Neutrophil (primary cell): Measurements from ENCODE around the gene MEF2B.
"Not testable (repeated sequence)": the region's sequence is repeated elsewhere in the genome, so short reads cannot be mapped to it uniquely, and the experiment has no call there.

ENCODE experiments used
- H3K27ac ChIP-seq: fragments of 200-600 bp; sonication (generic); 2 replicates; pipeline ENCODE4 v1.5.1; 2016; ENCODE audit warnings: mild to moderate bottlenecking, moderate library complexity
- H3K27me3 ChIP-seq: fragments of 200-600 bp; sonication (generic); 2 replicates; pipeline ENCODE4 v1.6.0; 2016; ENCODE audit warnings: mild to moderate bottlenecking
- H3K36me3 ChIP-seq: fragments of 200-600 bp; sonication (generic); 2 replicates; pipeline ENCODE4 v1.5.1; 2017
- H3K4me1 ChIP-seq, 2 experiments: fragments of 200-600 bp in 1 of 2; sonication (generic) in 1 of 2; 1 replicate in 1 of 2; 2 replicates in 1 of 2; pipeline versions ENCODE4 v1.5.1 to v1.6.1; 2013 to 2016; ENCODE audit warnings: low read depth in 1 of 2, low read length in 1 of 2, mild to moderate bottlenecking in 1 of 2, moderate library complexity in 1 of 2; ENCODE audit not compliant: control insufficient read depth in 1 of 2, insufficient read depth in 1 of 2
- H3K4me3 ChIP-seq, 2 experiments: fragments of 200-600 bp in 1 of 2; sonication (generic) in 1 of 2; 1 replicate in 1 of 2; 2 replicates in 1 of 2; pipeline ENCODE4 v1.5.1; 2013 to 2016; ENCODE audit warnings: low read depth in 1 of 2, low read length in 1 of 2, mild to moderate bottlenecking in 1 of 2, moderate library complexity in 1 of 2
- H3K9me3 ChIP-seq: fragments of 200-600 bp; sonication (generic); 2 replicates; pipeline ENCODE4 v1.5.1; 2016
- TF ChIP-seq, protein P1 (sequence below): fragments of 200-600 bp; sonication (generic); IDR thresholded peaks from 2 replicates; pipeline ENCODE4 v1.5.1; 2016; ENCODE audit warnings: antibody characterized with exemption

Gene MEF2B

DNA sequence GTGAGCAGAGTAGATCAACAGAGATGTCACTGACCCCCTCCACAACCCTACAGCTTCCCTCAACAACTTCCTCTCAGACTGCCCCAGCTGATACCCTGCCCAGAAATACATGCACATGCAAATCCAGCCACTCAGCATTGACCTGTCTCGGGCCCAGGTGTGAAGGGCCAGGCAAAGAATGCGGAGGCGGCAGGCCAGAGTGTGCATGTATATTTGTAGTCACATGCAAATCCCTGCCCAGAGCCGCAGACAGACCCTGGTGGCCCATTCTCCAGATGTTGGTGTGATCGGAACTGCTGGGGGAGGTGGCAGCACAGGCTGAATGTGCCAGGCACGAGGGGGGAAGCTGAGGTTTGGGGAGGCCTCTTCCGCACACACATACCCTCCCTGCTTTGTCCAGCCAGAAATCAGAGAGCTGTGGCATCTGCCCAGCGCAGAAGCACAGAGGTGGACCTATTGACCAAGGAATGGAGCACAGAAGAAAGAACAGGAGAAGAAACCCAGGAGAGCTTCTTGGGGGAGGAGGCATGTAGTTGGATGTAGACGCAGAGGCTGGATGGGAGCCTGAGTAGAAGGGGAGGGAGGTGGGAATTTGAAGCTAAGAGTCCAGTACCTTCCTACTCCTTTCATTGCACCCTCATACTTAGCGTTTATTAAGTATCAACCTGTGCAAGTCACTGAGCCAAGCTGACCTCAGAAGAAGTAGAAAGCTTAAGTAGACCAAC, 14.4 kb downstream of the MEF2B start:
- TF ChIP-seq, protein P1, sequence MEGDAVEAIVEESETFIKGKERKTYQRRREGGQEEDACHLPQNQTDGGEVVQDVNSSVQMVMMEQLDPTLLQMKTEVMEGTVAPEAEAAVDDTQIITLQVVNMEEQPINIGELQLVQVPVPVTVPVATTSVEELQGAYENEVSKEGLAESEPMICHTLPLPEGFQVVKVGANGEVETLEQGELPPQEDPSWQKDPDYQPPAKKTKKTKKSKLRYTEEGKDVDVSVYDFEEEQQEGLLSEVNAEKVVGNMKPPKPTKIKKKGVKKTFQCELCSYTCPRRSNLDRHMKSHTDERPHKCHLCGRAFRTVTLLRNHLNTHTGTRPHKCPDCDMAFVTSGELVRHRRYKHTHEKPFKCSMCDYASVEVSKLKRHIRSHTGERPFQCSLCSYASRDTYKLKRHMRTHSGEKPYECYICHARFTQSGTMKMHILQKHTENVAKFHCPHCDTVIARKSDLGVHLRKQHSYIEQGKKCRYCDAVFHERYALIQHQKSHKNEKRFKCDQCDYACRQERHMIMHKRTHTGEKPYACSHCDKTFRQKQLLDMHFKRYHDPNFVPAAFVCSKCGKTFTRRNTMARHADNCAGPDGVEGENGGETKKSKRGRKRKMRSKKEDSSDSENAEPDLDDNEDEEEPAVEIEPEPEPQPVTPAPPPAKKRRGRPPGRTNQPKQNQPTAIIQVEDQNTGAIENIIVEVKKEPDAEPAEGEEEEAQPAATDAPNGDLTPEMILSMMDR = no peak

DNA sequence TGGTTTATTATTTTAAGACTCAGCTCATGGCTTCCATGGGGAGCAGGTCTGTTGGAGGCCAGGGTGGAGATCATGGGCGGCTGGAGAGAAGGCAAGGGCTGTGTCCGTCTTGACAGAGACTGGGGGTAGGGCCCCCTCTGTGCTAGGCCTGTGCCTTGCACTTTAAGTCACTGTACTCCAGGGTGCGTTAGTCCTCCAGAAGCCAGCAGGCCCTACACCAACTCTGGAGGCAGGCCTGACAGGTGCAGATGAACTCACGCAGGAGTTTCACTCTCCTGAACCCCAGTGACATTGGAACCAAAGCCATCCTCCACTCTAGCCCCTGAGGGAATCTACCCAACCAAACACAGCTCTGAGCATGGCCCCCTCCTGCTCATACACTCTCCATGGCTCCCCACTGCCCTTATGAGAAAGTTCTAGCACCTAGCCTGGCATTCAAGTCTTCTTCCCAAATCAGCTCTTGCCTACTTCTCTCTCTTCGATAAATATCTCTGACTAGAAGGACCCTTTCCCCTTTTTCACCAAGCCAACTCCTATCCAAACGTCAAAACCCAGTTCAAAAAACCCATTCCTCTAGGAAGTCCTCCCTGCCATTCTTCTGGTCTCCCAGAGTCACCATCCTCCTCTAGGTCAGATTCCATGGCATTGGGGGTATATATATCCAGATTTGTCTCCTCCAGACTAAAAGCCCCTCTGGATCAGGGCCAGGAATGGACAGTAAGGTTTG, 15.1 kb downstream of the MEF2B start:
- TF ChIP-seq, protein P1 = no peak
- no peak overlapping the region for H3K4me3 ChIP-seq
- H3K4me1 ChIP-seq = no peaks in the 10 kb centered on the region

More for the DNA sequence above, 14.4 kb downstream of the MEF2B start:
- Histone ChIP-seq H3K36me3 (peaks cover 29% of the 10 kb centered on the region), H3K4me3 (no peak overlapping the region), H3K4me1 (no peaks in the 10 kb centered on the region), H3K27me3 (no peaks in the 10 kb centered on the region), H3K27ac (no peak overlapping the region), H3K9me3 (no peaks in the 10 kb centered on the region)

DNA sequence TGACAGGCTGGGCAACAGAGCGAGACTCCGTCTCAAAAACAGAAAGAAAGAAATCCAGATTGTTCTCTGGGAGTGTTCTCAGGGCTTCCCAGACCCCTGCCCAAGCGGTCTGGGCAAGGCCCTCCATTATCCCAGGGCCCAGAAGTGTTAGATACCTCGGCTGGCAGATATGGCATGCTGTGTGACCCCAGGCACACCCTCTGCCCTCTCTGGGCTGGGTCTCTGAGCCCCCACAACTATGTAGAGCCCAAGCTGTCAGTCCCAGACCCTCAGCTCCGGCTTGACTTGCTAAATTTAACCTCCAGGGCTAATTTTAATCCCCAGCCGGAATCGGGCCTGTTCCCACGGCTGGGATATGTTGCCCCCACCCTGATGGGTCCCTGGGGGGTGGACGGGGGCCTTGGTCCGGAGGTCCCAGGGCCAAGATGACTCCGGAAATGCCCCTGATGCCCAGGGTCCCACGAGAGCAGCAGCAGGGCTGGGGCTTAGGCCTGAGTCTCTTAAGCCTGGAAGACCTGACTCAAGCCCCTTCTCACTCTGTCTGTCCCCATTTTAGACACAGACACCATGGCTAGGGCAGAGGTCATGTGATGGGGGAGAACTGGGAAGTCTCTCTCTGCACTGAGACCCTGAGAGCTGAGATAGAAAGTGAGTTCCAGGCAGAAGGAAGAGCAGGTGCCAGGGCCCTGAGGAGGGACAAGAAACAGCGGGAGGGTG, 17.2 kb downstream of the MEF2B start:
- H3K4me3 ChIP-seq = no peak overlapping the region
- H3K27me3 ChIP-seq = no peaks in the 10 kb centered on the region
- H3K9me3 ChIP-seq = no peaks in the 10 kb centered on the region
- H3K27ac ChIP-seq = no peak overlapping the region
- TF ChIP-seq, protein P1 = no peak
- peaks cover 56% of the 10 kb centered on the region for H3K36me3 ChIP-seq
- no peaks in the 10 kb centered on the region for H3K4me1 ChIP-seq

More for the DNA sequence above, 15.1 kb downstream of the MEF2B start:
- no peaks in the 10 kb centered on the region for H3K9me3 ChIP-seq
- no peak overlapping the region for H3K27ac ChIP-seq
- H3K36me3 ChIP-seq = peaks cover 36% of the 10 kb centered on the region
- H3K27me3 ChIP-seq = no peaks in the 10 kb centered on the region

DNA sequence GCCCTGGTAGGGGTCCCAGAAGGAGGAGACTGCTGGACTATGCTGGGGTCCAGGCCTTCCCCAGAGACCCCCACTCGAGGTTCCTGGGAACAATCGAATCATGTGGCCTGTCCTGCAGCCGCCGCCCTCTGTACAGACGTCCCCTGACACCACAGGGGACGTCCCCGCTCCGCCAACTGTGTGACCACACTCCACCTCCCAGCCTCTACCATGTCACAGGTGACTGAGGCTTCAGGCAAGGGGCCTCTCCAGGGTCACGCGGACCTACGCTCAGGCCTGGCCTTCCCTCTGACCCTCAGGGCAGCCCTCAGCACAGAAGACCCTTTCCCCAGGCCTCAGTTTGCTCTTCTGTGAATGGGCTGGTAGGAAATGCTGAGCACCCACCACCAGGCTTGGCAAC, 18.6 kb downstream of the MEF2B start:
- H3K36me3 ChIP-seq = peaks cover 61% of the 10 kb centered on the region
- no peak overlapping the region for H3K27ac ChIP-seq
- no peaks in the 10 kb centered on the region for H3K4me1 ChIP-seq
- TF ChIP-seq, protein P1 = no peak
- no peaks in the 10 kb centered on the region for H3K27me3 ChIP-seq
- H3K4me3 ChIP-seq = no peak overlapping the region
- H3K9me3 ChIP-seq = no peaks in the 10 kb centered on the region

DNA sequence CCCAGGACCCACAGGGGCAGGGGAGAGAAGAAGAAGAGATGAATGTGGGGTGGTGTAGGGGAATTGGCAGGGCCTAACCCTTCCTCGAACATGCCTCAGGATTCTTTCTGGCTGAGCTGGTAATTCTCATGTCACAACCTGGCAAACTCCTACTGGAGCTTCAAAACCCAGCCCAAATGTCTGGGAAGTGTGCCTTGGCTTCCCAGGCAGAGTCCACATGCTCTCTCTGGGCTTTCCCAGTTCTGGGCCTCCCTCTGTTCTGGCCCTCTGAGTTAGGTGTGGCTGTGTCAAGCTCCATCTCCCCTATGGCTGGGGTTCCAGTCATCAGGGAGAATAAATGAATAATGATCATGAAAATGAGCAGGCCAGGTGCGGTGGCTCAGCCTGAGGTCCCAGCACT, 20.6 kb downstream of the MEF2B start:
- Histone ChIP-seq H3K4me3 (no peak overlapping the region), H3K27ac (no peak overlapping the region), H3K27me3 (no peaks in the 10 kb centered on the region), H3K9me3 (no peaks in the 10 kb centered on the region), H3K4me1 (peaks cover 0 to 6% of the 10 kb centered on the region in 2 experiments), H3K36me3 (peaks cover 51% of the 10 kb centered on the region)
- TF ChIP-seq, protein P1 = no peak

DNA sequence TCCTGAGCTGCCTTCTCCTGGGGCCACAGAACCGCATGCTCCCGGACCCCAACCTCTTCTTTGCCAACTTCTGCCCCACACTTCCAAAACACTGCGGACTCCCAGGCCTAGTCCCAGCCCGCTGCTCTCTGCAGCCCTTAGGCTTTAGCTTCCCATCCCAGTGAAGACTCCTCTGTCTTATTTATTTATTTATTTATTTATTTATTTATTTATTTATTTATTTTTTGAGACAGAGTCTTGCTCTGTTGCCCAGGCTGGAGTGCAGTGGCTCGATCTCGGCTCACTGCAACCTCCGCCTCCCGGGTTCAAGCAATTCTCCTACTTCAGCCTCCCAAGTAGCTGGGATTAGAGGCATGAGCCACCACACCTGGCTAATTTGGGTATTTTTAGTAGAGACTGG, 21.6 kb downstream of the MEF2B start:
- not testable (repeated sequence) for H3K9me3 ChIP-seq, H3K4me1 ChIP-seq, H3K27me3 ChIP-seq, H3K27ac ChIP-seq, H3K4me3 ChIP-seq
- peaks cover 47% of the 10 kb centered on the region for H3K36me3 ChIP-seq
